GM10266 (cell line): Measurements from ENCODE around the gene PRICKLE1.
A peak's percentile ranks its signal among the peaks of the same experiment; 100 is the strongest.

Experiments used
- DNase-seq: peaks from one replicate; pipeline ENCODE4 v3.0.0; 2012; ENCODE audit errors: extremely low spot score
- CTCF ChIP-seq: IDR thresholded peaks from 2 replicates; pipeline ENCODE4 v1.5.1; 2012; ENCODE audit warnings: mild to moderate bottlenecking, low read depth; ENCODE audit not compliant: control insufficient read depth, insufficient read depth; ENCODE audit errors: missing control alignments

The PRICKLE1 gene

GRCh38 chr12:42589465-42590329 is at the start of gene PRICKLE1:
Gene PRICKLE1, minus strand, starts transcription at chr12:42589746. Its CDS starts 117,230 bp downstream, at chr12:42472516.
- no peak for TF ChIP-seq CTCF
- peak; percentile 76 for DNase-seq

- no peak for DNase-seq
- no peak for TF ChIP-seq CTCF
Measured at GRCh38 chr12:42638697-42639096, 49.2 kb upstream of the PRICKLE1 start.

GRCh38 chr12:42638011-42638410 is 48.5 kb upstream of the PRICKLE1 start:
- no peak for TF ChIP-seq CTCF
- no peak for DNase-seq

- TF ChIP-seq CTCF: no peak
- no peak for DNase-seq
Measured at GRCh38 chr12:42636993-42637392, 47.4 kb upstream of the PRICKLE1 start.

- no peak for DNase-seq
- TF ChIP-seq CTCF: no peak
Measured at GRCh38 chr12:42633594-42633993, 44.0 kb upstream of the PRICKLE1 start.

- TF ChIP-seq CTCF: no peak
- DNase-seq: no peak
Measured at GRCh38 chr12:42631513-42631912, 42.0 kb upstream of the PRICKLE1 start.

- DNase-seq: no peak
- no peak for TF ChIP-seq CTCF
Measured at GRCh38 chr12:42630314-42630713, 40.8 kb upstream of the PRICKLE1 start.
